Gastroesophageal sphincter (tissue), 3 donors: Measurements from ENCODE around the gene NHERF2.

ENCODE experiments used
- EP300 ChIP-seq: sonication (generic); formaldehyde crosslinking; IDR thresholded peaks from one replicate; pipeline ENCODE4 v1.6.1; 2017; ENCODE audit warnings: antibody characterized with exemption, mild to moderate bottlenecking
- POLR2A ChIP-seq, 2 donors: fragments of 450-650 bp; IDR thresholded peaks; one replicate each; pipeline ENCODE4 v1.6.1; 2017; ENCODE audit warnings: antibody characterized with exemption in 2 of 2, mild to moderate bottlenecking in 2 of 2, moderate library complexity in 1 of 2
- POLR2AphosphoS5 ChIP-seq: sonication (generic); formaldehyde crosslinking; IDR thresholded peaks from one replicate; pipeline ENCODE4 v1.6.1; 2017; ENCODE audit warnings: antibody characterized with exemption
- TF ChIP-seq, protein P1 (sequence below), 4 experiments: fragments of 200-600 bp in 2 of 4; fragments of 450-650 bp in 2 of 4; sonication (generic) in 1 of 4; IDR thresholded peaks; one replicate each; pipeline ENCODE4 v1.5.1; 2017 to 2019; ENCODE audit warnings: antibody characterized with exemption in 4 of 4, mild to moderate bottlenecking in 2 of 4, moderate library complexity in 2 of 4

DNA sequence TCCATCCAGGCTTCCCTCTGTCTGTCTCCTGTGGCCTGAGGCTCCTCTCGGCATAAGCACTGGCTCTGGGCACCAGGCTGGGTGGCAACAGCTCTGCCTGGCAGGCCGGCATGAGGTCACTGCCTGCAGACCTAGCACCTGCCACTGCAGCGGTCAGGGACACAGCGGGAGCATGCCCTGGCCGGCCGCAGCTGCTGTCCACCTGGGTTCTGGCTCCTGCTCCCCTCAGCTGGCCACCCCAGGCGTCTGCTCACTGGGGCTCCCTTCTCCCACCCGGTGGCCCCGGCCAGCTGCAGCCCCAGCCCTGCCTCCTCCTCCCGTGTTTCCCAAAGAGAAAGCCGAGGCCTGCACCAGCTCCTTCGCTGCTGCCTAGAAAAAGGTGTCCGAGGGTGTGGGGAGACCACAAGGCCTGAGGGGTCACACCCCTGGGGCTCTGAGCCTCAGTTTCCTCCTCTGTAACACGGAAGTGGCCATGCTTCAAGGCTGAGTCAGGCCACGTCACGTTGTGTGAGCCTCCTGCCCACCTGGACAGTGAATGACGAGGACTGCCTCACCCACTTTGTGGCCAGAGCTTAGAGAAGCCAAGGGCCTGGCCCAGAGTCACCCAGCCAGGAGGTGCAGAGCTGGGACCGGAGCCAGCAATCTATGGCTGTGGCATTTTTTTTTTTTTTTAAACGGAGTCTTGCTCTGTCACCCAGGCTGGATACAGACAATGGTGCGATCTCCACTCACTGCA, 14.3 kb downstream of the NHERF2 start:
- TF ChIP-seq POLR2AphosphoS5 (no peak), POLR2A (IDR thresholded peaks at IDR 0.05) (no peak), EP300 (no peak)
- TF ChIP-seq, protein P1, sequence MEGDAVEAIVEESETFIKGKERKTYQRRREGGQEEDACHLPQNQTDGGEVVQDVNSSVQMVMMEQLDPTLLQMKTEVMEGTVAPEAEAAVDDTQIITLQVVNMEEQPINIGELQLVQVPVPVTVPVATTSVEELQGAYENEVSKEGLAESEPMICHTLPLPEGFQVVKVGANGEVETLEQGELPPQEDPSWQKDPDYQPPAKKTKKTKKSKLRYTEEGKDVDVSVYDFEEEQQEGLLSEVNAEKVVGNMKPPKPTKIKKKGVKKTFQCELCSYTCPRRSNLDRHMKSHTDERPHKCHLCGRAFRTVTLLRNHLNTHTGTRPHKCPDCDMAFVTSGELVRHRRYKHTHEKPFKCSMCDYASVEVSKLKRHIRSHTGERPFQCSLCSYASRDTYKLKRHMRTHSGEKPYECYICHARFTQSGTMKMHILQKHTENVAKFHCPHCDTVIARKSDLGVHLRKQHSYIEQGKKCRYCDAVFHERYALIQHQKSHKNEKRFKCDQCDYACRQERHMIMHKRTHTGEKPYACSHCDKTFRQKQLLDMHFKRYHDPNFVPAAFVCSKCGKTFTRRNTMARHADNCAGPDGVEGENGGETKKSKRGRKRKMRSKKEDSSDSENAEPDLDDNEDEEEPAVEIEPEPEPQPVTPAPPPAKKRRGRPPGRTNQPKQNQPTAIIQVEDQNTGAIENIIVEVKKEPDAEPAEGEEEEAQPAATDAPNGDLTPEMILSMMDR (IDR thresholded peaks at IDR 0.05), result no peak
